ENCODE results near the gene FAM131C. TPM values are rescaled to one million over a fixed set of nuclear protein-coding genes. Genes with fewer than 3 reads are reported as not detected.

The FAM131C gene
- total and polyA plus RNA-seq, 10 of the 15 experiments (the other 5 are each of a cell fraction or from before 2014, with no cell fraction given), result 0.03 TPM; not detected in 9

DNA sequence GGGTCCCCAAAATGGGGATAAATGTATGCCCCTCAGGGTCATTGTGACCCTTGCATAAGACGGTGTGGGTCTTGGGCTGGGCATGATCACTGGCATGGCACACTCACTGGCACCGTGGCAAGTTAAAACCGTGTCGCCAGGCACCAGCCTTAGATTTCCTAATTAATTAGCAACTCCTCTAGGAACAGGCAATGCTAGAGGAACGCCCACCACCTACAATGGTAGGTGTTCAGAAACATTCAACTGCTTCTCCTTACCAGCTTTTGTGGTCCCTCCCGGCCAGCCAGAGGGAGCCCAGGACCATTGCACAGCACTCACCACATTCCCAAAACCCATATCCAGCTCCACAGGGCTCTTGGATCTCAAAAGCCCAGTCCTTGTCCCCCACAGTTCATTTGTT lies 46.1 kb upstream of the FAM131C start (continued):
- no peak for TF ChIP-seq YY1 (IDR thresholded peaks at IDR 0.05; ENCODE audit: low read depth, low read length)

DNA sequence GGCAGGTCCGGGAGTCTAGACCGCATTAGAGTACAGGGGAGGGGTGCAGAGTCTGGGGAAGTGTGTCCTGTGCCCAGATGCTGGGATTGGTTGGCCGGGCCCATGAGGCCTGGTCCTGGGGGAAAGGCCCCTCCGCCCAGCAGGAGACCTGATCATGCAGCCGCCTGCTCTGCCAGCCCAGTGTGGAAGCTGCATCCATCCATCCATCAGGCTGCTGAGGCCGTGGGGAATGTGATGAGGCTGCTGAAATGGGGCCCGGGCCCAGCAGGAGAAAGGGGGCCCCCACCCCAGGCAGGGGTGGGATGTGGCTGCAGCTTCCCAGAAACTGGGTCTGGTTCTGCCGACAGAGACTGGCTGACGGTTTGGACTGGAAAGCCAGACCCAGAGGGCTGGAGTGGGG lies 45.3 kb upstream of the FAM131C start:
- H3K4me3 ChIP-seq, result no peak overlapping the region
- intact Hi-C loops (cut with micrococcal nuclease; ENCODE audit: unreplicated experiment), result no loop called here
- H3K4me2 ChIP-seq (ENCODE audit: control insufficient read depth, insufficient read depth), result no peak overlapping the region
- POLR2A ChIA-PET, result no interaction called here
- CTCF ChIA-PET, result no interaction called here
- no peak overlapping the region for H2AFZ ChIP-seq (ENCODE audit: control insufficient read depth, low read depth, low read length)
- in situ Hi-C loops (cut with MboI), result no loop called here
- H3K9ac ChIP-seq (ENCODE audit: control insufficient read depth, insufficient read depth, low read length), result no peak overlapping the region
- ATAC-seq (no peak), FAIRE-seq (no peak), DNase-seq (ENCODE audit: low read depth, low spot score) (no peak)
- no peaks in the 10 kb centered on the region; a peak in 1 of 4 replicates for H3K27me3 ChIP-seq (replicated peaks in 1 of 2; ENCODE audit: control insufficient read depth in 2 of 2, insufficient read depth in 2 of 2, low read length in 1 of 2)
- H3K36me3 ChIP-seq (ENCODE audit: control insufficient read depth in 2 of 2, insufficient read depth in 2 of 2, low read length in 1 of 2), result no peaks in the 10 kb centered on the region
- no peaks in the 10 kb centered on the region for H3K9me3 ChIP-seq (replicated peaks; ENCODE audit: control insufficient read depth, insufficient read depth, low read length)
- H3K27ac ChIP-seq (ENCODE audit: control insufficient read depth, insufficient read depth), result no peak overlapping the region
- BruUV-seq (replicated peaks), result no TSS peak
- RAD21 ChIA-PET (ENCODE audit: unreplicated experiment), result no interaction called here
- H4K20me1 ChIP-seq (ENCODE audit: control insufficient read depth, insufficient read depth), result no peaks in the 10 kb centered on the region
- TF ChIP-seq, protein P1, sequence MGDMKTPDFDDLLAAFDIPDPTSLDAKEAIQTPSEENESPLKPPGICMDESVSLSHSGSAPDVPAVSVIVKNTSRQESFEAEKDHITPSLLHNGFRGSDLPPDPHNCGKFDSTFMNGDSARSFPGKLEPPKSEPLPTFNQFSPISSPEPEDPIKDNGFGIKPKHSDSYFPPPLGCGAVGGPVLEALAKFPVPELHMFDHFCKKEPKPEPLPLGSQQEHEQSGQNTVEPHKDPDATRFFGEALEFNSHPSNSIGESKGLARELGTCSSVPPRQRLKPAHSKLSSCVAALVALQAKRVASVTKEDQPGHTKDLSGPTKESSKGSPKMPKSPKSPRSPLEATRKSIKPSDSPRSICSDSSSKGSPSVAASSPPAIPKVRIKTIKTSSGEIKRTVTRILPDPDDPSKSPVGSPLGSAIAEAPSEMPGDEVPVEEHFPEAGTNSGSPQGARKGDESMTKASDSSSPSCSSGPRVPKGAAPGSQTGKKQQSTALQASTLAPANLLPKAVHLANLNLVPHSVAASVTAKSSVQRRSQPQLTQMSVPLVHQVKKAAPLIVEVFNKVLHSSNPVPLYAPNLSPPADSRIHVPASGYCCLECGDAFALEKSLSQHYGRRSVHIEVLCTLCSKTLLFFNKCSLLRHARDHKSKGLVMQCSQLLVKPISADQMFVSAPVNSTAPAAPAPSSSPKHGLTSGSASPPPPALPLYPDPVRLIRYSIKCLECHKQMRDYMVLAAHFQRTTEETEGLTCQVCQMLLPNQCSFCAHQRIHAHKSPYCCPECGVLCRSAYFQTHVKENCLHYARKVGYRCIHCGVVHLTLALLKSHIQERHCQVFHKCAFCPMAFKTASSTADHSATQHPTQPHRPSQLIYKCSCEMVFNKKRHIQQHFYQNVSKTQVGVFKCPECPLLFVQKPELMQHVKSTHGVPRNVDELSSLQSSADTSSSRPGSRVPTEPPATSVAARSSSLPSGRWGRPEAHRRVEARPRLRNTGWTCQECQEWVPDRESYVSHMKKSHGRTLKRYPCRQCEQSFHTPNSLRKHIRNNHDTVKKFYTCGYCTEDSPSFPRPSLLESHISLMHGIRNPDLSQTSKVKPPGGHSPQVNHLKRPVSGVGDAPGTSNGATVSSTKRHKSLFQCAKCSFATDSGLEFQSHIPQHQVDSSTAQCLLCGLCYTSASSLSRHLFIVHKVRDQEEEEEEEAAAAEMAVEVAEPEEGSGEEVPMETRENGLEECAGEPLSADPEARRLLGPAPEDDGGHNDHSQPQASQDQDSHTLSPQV (IDR thresholded peaks at IDR 0.05), result no peak
- TF ChIP-seq, protein P2, sequence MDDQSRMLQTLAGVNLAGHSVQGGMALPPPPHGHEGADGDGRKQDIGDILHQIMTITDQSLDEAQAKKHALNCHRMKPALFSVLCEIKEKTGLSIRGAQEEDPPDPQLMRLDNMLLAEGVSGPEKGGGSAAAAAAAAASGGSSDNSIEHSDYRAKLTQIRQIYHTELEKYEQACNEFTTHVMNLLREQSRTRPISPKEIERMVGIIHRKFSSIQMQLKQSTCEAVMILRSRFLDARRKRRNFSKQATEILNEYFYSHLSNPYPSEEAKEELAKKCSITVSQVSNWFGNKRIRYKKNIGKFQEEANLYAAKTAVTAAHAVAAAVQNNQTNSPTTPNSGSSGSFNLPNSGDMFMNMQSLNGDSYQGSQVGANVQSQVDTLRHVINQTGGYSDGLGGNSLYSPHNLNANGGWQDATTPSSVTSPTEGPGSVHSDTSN (IDR thresholded peaks at IDR 0.05; ENCODE audit: insufficient replicate concordance, low read depth, low read length), result no peak
- TF ChIP-seq MYB (IDR thresholded peaks at IDR 0.05; ENCODE audit: borderline replicate concordance, low read depth, low read length), result no peak
- TF ChIP-seq, protein P3, sequence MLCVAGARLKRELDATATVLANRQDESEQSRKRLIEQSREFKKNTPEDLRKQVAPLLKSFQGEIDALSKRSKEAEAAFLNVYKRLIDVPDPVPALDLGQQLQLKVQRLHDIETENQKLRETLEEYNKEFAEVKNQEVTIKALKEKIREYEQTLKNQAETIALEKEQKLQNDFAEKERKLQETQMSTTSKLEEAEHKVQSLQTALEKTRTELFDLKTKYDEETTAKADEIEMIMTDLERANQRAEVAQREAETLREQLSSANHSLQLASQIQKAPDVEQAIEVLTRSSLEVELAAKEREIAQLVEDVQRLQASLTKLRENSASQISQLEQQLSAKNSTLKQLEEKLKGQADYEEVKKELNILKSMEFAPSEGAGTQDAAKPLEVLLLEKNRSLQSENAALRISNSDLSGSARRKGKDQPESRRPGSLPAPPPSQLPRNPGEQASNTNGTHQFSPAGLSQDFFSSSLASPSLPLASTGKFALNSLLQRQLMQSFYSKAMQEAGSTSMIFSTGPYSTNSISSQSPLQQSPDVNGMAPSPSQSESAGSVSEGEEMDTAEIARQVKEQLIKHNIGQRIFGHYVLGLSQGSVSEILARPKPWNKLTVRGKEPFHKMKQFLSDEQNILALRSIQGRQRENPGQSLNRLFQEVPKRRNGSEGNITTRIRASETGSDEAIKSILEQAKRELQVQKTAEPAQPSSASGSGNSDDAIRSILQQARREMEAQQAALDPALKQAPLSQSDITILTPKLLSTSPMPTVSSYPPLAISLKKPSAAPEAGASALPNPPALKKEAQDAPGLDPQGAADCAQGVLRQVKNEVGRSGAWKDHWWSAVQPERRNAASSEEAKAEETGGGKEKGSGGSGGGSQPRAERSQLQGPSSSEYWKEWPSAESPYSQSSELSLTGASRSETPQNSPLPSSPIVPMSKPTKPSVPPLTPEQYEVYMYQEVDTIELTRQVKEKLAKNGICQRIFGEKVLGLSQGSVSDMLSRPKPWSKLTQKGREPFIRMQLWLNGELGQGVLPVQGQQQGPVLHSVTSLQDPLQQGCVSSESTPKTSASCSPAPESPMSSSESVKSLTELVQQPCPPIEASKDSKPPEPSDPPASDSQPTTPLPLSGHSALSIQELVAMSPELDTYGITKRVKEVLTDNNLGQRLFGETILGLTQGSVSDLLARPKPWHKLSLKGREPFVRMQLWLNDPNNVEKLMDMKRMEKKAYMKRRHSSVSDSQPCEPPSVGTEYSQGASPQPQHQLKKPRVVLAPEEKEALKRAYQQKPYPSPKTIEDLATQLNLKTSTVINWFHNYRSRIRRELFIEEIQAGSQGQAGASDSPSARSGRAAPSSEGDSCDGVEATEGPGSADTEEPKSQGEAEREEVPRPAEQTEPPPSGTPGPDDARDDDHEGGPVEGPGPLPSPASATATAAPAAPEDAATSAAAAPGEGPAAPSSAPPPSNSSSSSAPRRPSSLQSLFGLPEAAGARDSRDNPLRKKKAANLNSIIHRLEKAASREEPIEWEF (IDR thresholded peaks at IDR 0.05; ENCODE audit: insufficient replicate concordance, low read depth, low read length), result no peak
- no peak for TF ChIP-seq RAD21 (IDR thresholded peaks at IDR 0.05; ENCODE audit: insufficient read depth, low read depth, low read length)
- TF ChIP-seq, protein P4, sequence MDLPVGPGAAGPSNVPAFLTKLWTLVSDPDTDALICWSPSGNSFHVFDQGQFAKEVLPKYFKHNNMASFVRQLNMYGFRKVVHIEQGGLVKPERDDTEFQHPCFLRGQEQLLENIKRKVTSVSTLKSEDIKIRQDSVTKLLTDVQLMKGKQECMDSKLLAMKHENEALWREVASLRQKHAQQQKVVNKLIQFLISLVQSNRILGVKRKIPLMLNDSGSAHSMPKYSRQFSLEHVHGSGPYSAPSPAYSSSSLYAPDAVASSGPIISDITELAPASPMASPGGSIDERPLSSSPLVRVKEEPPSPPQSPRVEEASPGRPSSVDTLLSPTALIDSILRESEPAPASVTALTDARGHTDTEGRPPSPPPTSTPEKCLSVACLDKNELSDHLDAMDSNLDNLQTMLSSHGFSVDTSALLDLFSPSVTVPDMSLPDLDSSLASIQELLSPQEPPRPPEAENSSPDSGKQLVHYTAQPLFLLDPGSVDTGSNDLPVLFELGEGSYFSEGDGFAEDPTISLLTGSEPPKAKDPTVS (IDR thresholded peaks at IDR 0.05; ENCODE audit: low read depth, low read length), result no peak
- TF ChIP-seq SP1 (IDR thresholded peaks at IDR 0.05; ENCODE audit: low read depth, low read length), result no peak
- no peak for TF ChIP-seq IRF4 (IDR thresholded peaks at IDR 0.05; ENCODE audit: low read depth, low read length)
- TF ChIP-seq KLF5 (IDR thresholded peaks at IDR 0.05; ENCODE audit: partially characterized antibody), result no peak
- TF ChIP-seq MEF2A (IDR thresholded peaks at IDR 0.05; ENCODE audit: insufficient read depth, low read depth, low read length), result no peak
- H3K4me1 ChIP-seq (ENCODE audit: control insufficient read depth, insufficient read depth, low read length), result no peaks in the 10 kb centered on the region; the same call in 1 of the 2 replicates
- SMC1A ChIA-PET (ENCODE audit: uncharacterized antibody, unreplicated experiment), result no interaction called here
- 42% methylated on average over 9 of the region's 9 CpGs for WGBS (ENCODE audit: insufficient coverage, insufficient replicate concordance, low lambda C conversion rate, missing lambda C conversion rate)
- no peaks in the 10 kb centered on the region for H3K79me2 ChIP-seq (ENCODE audit: control insufficient read depth, insufficient read depth, low read length)

Measured in GM12878 (cell line).